Measurements from ENCODE around the gene TCEAL6. TPM values are rescaled to one million over a fixed set of nuclear protein-coding genes. Genes with fewer than 3 reads are reported as not detected.
"Not testable (repeated sequence)": the region's sequence is repeated elsewhere in the genome, so short reads cannot be mapped to it uniquely, and the experiment has no call there.

The TCEAL6 gene
- total and polyA plus RNA-seq, 2 donors (not counting 1 experiment from before 2014, with no cell fraction given): not detected

DNA sequence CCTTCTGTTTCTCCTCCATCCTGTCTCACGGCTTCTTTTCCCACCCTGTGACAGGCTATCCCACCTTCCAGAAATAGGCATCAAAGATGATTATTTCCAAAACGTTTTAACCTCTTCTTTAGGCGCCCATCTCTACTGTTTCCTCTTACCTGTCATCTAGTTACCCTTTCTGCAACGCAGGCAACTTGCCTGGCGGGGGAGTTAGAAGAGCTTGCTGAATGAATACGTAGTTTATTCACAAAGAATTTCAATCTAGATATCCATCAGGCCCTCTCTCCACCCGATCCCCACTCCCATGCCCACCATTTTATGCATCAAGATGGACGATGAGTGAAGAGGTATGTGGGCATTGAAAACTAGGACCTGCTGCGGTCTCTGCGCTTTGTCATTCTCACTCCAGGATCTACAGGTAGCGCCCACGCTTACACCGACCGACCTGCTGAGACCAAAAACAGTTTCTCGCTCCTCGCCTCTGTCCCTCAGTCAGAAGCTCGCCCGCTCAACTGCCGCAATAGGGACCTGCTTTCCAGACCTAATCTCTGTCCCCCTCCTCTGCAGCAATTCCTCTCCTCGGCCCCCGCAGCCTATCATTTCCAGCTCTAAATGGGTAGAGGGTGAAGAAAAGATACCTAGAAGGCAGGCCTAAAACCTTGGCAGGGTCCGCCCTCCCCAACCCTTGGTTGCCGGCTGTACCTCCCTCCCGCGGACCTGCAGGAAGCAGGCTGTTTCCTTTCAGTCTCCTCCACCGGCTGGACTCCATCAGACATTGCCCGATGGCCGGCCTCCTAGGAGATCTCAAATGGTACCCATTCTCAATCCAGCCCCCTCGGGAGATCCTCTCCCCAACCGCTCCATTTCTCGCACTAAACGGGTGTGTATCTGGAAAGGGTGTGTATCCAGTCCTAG, 12.9 kb upstream of the TCEAL6 start:
- Histone ChIP-seq H3K4me1 (ENCODE audit: control insufficient read depth, extremely low read depth, insufficient read depth, low read length) (no peaks in the 10 kb centered on the region), H3K9me3 (ENCODE audit: control insufficient read depth, insufficient read depth, low read depth, low read length) (no peaks in the 10 kb centered on the region), H3K36me3 (ENCODE audit: control insufficient read depth, insufficient read depth, low read length) (no peaks in the 10 kb centered on the region), H3K27me3 (ENCODE audit: control insufficient read depth, insufficient read depth, low read length) (no peaks in the 10 kb centered on the region), H3K9ac (ENCODE audit: insufficient read depth, low read length) (no peak overlapping the region), H3K27ac (ENCODE audit: insufficient read depth, low read length) (no peak overlapping the region), H3K79me2 (ENCODE audit: control insufficient read depth, insufficient read depth, low read length) (no peaks in the 10 kb centered on the region), H3K4me3 (replicated peaks in 1 of 4; ENCODE audit: control extremely low read depth in 1 of 4, insufficient read depth in 1 of 4, low read depth in 3 of 4, low read length in 4 of 4) (peak overlapping the region in 1 of 4 experiments; percentile 30), H4K20me1 (ENCODE audit: control insufficient read depth, extremely low read depth, insufficient read depth, low read length) (no peaks in the 10 kb centered on the region), H2AFZ (ENCODE audit: low read length) (no peak overlapping the region), H3K4me2 (ENCODE audit: extremely low read depth, insufficient read depth, low read length) (no peak overlapping the region)
- TF ChIP-seq EZH2 (IDR thresholded peaks at IDR 0.05; ENCODE audit: low read length, missing control alignments): no peak
- TF ChIP-seq CTCF (conservative IDR thresholded peaks at IDR 0.05 in 1 of 2, IDR thresholded peaks at IDR 0.05 in 1 of 2; ENCODE audit: low read depth in 1 of 2, low read length in 2 of 2): no peak
- DNase-seq (ENCODE audit: low read depth in 2 of 2): no peak

DNA sequence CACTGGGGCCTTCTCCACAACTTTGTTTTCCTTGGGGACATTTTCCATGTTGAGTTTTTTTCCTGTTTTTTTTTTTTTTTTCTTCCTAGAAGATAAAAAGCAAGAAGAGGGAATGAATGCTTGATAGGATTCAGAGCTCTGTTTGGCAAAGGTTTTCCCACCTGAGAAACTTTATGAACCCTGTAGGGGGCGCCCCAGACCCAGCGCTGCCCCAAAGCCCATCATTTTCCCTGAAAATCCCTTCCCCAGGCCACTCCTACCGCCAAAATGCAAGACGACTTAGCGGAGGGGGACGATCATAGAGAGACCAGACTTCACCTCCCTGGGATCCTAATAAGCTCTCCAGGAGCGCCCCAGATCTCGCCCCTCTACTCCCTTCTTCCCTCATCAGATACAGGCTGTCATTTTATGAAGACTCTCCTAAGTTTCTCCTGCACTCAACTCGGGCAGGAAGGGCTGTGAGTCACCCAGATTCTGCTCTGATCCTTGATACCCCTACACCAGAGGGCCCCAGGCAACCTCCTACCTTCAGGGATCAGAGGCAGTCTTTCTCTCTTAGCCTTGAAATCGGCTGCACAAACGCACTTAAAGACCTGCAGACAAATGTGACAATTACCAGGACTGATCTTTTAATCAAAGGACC, 12.1 kb upstream of the TCEAL6 start:
- Histone ChIP-seq H3K36me3 (ENCODE audit: control insufficient read depth, insufficient read depth, low read length) (no peaks in the 10 kb centered on the region), H3K27ac (ENCODE audit: insufficient read depth, low read length) (no peak overlapping the region), H3K9me3 (ENCODE audit: control insufficient read depth, insufficient read depth, low read depth, low read length) (no peaks in the 10 kb centered on the region), H2AFZ (ENCODE audit: low read length) (no peak overlapping the region), H3K4me1 (ENCODE audit: control insufficient read depth, extremely low read depth, insufficient read depth, low read length) (no peaks in the 10 kb centered on the region), H3K4me2 (ENCODE audit: extremely low read depth, insufficient read depth, low read length) (no peak overlapping the region), H3K79me2 (ENCODE audit: control insufficient read depth, insufficient read depth, low read length) (no peaks in the 10 kb centered on the region), H3K27me3 (ENCODE audit: control insufficient read depth, insufficient read depth, low read length) (no peaks in the 10 kb centered on the region), H3K4me3 (replicated peaks in 1 of 4; ENCODE audit: control extremely low read depth in 1 of 4, insufficient read depth in 1 of 4, low read depth in 3 of 4, low read length in 4 of 4) (no peak overlapping the region), H3K9ac (ENCODE audit: insufficient read depth, low read length) (no peak overlapping the region), H4K20me1 (ENCODE audit: control insufficient read depth, extremely low read depth, insufficient read depth, low read length) (no peaks in the 10 kb centered on the region)
- DNase-seq (ENCODE audit: low read depth in 2 of 2): no peak
- TF ChIP-seq CTCF (conservative IDR thresholded peaks at IDR 0.05 in 1 of 2, IDR thresholded peaks at IDR 0.05 in 1 of 2; ENCODE audit: low read depth in 1 of 2, low read length in 2 of 2) (no peak), EZH2 (IDR thresholded peaks at IDR 0.05; ENCODE audit: low read length, missing control alignments) (no peak)

GRCh38 chrX:102141631-102142030, 650 bp downstream of the TCEAL6 start:
- not testable (repeated sequence) for H2AFZ ChIP-seq (ENCODE audit: low read length); H3K9ac ChIP-seq (ENCODE audit: insufficient read depth, low read length); H3K36me3 ChIP-seq (ENCODE audit: control insufficient read depth, insufficient read depth, low read length); H4K20me1 ChIP-seq (ENCODE audit: control insufficient read depth, extremely low read depth, insufficient read depth, low read length); H3K4me3 ChIP-seq (replicated peaks in 1 of 4; ENCODE audit: control extremely low read depth in 1 of 4, insufficient read depth in 1 of 4, low read depth in 3 of 4, low read length in 4 of 4); H3K27ac ChIP-seq (ENCODE audit: insufficient read depth, low read length); H3K4me2 ChIP-seq (ENCODE audit: extremely low read depth, insufficient read depth, low read length); H3K4me1 ChIP-seq (ENCODE audit: control insufficient read depth, extremely low read depth, insufficient read depth, low read length); DNase-seq (ENCODE audit: low read depth in 2 of 2); H3K79me2 ChIP-seq (ENCODE audit: control insufficient read depth, insufficient read depth, low read length); H3K27me3 ChIP-seq (ENCODE audit: control insufficient read depth, insufficient read depth, low read length); H3K9me3 ChIP-seq (ENCODE audit: control insufficient read depth, insufficient read depth, low read depth, low read length)

GRCh38 chrX:102140876-102141275, 1.4 kb downstream of the TCEAL6 start:
- not testable (repeated sequence) for H3K9ac ChIP-seq (ENCODE audit: insufficient read depth, low read length); H3K4me3 ChIP-seq (replicated peaks in 1 of 4; ENCODE audit: control extremely low read depth in 1 of 4, insufficient read depth in 1 of 4, low read depth in 3 of 4, low read length in 4 of 4); H3K4me1 ChIP-seq (ENCODE audit: control insufficient read depth, extremely low read depth, insufficient read depth, low read length); DNase-seq (ENCODE audit: low read depth in 2 of 2); H2AFZ ChIP-seq (ENCODE audit: low read length); H4K20me1 ChIP-seq (ENCODE audit: control insufficient read depth, extremely low read depth, insufficient read depth, low read length); H3K79me2 ChIP-seq (ENCODE audit: control insufficient read depth, insufficient read depth, low read length); H3K27me3 ChIP-seq (ENCODE audit: control insufficient read depth, insufficient read depth, low read length); H3K36me3 ChIP-seq (ENCODE audit: control insufficient read depth, insufficient read depth, low read length); H3K9me3 ChIP-seq (ENCODE audit: control insufficient read depth, insufficient read depth, low read depth, low read length); H3K4me2 ChIP-seq (ENCODE audit: extremely low read depth, insufficient read depth, low read length); H3K27ac ChIP-seq (ENCODE audit: insufficient read depth, low read length)

Measured in fibroblast of lung (primary cell).